Stimulated activated CD4-positive, alpha-beta T cell treated with anti-CD3 and anti-CD28 coated beads, Interleukin-1b, Interleukin-23, amount 100 ng/mL, for 4 hours (primary cell): ENCODE data around the gene MB.

ENCODE experiments used
- DNase-seq, 2 donors: peaks; one replicate each; pipeline ENCODE4 v3.0.0-alpha.2; 2020; ENCODE audit warnings: low read depth in 2 of 2

The MB gene

DNA sequence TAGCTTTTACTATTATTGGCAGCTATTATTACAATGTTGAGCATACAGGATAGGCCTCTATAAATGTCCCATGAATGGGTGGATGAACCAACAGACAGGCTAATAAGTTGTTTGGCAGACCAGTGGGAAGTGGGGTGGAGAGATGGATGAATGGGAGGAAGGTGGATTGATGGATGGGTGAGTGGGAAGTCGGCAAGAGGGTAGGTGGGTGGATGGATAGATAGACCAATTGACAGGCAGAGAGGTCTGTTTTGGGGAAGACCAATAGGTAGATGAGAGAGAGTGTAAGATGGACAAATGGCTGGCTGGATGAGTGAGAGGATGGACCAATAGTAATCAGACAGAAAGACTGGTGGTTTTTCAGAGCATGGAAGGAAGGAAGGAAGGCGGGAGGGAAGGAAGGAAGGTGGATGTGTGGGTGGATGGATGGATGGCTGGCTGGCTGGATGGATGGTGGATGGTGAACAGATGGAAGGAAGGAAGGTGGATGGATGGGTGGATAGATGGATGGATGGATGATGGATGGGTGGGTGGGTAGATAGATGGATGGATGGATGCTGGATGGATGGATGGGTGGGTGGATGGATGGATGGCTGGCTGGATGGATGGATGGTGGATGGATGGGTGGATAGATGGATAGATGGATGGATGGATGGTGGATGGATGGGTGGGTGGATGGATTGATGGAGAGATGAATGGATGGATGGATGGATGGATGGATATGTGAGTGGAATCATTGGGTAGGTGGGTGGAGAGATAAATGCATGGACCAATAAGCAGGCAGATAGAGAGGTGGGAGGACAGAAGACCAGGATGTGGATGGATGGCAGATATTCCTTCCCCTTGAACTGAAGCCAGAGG, 39.1 kb downstream of the MB start:
- DNase-seq, result no peak

DNA sequence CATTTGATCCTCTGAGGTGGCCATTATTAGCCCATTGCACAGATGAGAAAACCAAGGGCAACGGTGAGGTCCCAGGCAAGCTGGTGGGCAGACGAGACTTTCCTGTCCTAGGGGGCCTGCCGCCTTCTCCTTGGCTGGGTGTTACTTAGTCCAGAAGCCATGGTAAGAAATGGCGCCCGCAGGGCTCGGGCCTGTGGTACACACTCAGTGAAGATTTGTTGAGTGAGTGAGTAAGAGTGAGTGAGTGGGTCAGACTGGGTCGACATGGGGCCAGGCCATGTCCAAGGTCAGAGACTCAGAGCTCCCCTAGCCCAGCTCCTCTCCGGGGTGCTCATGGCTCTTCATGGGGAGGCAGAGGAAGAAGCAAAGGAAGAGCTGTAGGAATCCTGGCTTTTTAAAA, 40.5 kb downstream of the MB start:
- DNase-seq, result no peak

DNA sequence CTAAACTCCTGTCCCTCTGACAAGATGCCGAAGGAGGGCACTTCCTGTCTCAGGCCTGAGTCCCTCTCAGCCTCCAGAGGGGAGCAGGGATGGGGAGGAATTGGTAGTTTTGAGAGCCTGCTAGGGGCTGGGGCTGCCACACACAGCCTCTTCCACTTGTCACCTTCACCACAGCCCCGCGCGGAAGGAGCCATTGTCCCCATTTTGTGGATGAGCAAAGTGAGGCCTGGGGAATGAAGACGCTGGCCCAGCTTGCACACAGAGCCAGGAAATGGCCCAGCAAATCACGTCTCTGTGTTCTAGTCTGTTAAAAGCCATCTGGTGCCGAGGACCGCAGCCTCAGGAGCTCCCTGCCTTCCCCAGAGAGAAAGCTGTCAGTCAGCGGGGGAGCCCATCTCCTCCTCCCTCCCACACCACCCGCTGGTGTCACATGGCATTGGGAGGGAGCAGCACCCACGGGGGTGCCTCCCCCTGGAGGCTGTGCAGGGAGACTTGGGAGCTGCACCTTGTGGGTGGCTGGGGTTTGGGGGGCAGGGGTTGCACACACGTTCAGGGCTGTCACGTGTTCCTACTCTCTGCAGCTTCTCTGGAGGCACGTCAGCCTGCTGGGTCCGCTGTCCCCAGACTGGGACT, 41.9 kb downstream of the MB start:
- no peak for DNase-seq

DNA sequence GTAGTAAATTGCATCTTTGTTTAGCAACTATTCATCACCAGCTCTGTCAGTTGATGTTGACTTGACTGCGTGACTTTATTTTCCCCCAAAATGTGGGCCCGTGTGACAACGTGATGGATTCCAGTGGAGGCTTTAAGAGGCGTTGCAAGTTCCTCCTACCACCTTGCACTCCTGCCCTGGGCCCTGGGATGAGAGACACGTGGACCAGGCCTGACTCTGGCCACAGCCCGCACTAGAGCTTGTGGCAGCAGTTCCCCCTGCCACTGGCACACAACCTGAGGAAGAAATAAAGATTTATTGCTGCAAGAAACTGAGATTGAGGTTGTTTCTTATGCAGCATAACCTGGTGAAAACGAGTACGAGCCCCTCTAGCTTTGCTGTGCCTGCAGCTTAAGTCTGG, 44.6 kb downstream of the MB start:
- no peak for DNase-seq

DNA sequence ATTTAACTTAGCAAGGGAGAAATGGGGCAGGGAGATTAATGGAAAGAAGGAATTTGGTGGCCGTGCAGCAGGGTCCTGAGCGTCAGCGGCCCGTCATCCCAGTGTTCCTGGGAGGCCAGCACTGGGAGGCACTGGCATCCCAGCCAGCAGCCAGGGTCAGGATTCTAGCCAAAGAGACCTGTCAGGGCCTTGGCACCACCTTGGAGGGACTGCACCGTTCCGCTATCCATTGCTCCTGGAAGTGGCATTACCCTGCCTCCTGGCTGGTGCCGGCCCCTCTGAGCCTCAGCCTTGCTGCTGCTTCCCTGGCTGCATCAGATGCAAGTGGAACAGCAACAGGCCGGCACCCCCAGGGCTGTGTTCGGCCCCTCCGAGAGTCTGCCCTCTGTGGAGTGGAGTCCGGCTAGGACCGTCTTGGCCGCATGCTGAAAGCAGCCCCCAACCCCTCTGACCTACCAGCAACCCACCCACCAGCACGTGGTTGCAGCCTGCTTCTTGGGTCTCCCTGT, 46.4 kb downstream of the MB start:
- DNase-seq, result no peak

DNA sequence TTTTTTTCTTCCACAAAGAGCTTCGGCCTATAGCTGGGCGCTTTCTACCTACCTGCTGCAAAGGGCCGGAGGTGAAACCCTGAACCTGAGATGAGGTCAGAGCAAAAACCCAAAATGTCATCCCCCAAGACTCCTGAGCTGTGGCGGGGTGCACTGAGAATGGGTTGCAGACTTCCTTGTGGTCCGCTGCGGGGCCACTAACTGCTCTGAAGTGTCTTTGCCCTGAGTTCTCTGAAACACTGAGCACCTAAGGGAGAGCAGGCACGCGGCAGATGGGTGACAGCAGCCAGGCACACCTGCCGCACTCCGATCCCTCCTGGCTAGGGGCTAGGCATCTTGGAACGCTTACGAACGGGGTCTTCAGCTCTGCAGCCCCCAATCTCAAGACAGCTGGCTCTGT, 47.2 kb downstream of the MB start:
- no peak for DNase-seq

DNA sequence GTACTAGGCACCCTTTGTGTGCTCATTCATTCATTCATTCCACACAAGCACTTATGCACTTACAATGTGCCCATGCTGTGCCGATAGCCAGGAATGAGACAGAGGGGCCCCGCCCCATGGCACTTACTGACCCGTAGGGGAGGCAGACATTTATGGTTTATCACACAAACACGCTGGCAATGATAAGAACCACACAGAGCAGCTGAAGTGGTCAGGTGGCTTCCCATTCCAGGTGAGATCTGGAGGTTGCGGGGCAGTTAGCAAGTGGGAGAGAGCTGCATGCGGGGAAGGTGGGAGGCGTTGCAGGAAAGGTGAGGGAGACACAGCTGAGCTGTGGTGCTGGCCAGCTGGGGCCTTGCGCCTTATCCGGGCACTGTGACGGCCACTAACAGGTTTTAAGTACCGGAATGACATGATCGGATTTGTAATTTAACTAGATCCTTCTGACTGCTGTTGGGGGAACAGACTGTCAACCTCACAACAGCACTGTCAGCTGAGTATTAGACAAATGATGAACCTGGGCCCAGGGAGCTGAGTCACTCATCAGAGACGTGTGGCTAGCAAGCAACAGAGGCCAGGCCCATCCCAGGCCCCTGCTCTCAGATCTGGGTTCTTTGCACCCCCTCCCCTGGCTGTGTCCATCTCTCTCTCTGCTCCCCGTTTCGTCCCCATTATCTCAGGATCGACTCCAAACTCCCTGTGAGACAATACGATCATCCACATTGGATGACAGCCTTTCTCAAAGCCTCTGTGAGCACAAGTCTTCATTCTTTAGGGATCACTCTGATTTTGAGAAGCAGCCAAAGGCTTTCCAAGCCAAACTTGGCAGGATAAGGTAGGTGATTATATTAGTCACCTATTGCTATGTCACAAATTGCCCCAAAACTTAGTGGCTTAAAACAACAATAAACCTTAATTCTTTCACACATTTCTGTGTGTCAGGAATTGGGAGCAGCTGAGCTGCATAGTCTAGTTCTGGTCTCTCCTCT, 48.1 kb downstream of the MB start:
- no peak for DNase-seq

DNA sequence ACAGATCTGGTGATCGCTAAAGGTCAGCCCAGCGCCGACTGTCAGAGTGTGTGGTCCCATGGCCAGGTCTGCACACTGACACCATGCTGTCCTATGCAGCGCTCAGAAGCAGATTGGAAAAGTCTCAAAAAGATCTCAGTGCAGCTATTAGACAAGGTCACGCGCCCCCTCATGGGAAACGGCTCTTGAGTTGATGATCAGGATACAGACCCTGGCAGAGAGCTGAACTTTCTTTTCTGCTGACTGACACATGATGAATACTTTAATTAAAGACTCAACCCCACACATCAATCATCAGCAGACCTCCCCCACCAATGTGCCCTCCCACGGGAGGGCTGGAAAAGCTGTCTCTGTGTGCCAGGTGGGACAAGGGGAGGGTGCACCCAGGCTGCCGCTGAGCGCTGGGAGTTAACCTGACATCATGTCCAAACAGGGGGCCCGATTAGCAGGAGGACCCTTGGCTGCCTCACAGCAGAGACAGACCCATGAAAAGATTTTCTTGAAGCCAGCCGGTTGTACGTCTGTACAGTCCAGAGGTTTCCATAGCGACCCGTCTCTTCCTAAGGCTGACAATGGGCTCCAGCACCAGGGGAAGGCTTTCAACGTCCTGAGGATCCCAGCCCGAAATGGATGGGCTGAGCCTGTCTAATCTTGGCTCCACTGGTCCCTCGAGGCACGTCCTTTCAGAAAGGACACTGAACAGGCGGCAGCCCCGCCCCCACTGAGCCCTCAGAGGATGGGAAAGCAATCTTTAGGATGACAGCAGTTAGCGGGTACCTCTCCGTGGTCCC, 49.6 kb downstream of the MB start:
- DNase-seq, result no peak

DNA sequence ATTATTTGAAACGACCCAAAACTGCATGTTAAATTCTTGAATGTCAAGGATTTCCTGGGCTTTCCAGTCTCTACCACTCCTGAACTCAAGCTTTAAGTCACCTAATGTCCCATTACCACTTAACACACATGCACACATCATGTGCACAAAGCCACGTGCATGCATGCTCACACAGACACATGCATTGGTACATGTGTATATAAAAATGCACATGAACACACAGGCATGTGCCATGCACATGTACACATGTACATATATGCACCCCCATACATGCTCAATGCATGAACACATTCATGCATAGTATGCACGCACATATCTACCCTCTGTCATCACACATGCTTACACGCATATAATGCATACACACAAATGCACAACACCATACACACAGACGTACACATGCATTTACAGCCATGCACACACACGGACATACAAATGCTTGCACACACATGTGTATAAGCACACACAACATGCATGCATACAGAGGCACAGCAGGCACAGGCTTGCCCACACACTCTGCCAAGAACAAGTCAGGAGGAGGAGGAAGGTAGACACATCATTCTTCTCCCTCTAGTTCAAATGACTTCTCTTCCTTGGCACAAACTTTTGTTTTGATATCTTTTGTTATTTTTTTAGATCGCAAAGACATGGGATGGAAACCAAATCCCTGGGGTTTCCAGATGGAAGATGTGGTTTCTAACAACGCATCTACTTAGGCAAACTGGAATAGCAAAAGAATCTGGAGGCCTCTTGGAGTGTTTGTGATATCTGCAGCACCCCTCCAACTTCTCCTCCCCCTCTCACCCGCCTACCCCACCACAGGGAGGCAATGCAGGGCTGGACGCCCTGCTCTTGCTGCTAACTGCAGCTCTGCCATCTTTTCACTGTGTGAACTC, 51.9 kb downstream of the MB start:
- DNase-seq, result no peak

DNA sequence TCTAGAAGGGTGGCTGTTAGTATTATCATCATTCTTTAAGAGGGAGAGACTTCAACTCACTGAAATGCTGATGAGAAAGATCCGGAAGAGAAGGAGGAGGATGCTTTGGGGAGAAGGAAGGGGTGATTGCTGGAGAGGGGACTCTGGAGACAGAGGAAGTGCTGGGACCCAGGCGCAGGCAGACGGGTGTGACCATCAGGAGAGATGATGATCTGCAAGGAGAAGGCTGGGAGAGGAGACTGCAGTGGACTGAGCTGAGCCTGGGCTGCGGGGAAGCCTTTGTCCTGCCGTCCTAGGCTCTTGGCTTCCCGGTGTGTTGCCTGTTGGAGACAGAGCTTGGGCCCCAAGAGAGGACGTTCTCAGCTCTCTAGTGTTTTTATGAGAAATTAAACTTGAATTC, 53.9 kb downstream of the MB start:
- no peak for DNase-seq

DNA sequence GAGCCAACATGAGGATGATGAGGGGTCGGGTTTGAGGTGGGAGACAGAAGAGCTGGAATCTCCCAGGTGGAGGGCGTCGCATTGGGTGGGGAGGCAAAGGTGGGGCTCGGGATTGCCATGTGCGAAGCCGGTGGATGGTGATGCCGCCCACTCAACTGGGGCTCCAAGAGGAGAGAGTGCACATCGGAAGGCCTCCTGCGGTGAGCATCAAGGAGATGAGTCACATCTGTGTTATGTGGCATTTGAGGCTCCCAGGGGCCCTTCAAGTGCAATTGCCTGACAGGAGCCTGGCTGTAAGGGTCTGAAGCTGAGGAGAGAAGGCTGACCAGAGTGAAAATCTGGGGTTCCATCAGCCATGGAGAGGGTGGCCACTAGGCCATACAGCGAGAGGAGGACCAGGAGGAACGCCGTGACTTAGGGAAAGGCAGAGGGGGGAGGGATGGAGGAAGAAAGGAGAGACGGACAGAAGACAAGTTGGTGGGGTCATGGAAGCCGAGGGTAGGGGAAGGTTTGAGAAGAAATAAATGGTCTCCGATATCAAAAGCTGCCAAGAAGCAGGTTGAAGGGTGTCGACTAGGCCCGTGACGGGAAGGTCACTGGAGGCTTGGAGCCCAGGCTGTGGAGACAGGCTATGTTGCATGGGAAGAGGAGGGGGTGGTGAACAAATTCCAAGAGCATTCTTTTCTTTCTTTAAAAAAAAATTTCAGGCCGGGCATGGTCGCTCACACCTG, 55.2 kb downstream of the MB start:
- DNase-seq, result no peak

DNA sequence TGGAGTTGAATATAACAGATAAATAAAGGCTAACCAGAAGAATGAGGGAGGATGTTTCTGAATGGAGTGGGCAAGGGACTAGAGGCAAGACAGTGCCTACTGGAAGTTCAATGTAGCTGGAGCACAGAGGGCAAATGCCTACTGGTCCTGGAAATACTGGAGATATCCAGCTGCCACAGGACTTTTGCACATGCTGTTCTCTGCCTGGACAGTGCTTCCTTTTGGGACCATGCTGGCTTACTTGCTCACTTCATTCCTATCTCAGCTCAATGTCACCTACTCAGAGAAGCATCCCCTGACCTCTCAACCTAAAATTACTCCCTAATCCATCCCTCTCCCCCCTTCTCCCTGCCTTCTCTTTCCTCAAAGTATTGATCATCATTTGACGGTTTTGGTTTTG, 56.3 kb downstream of the MB start:
- DNase-seq, result no peak

DNA sequence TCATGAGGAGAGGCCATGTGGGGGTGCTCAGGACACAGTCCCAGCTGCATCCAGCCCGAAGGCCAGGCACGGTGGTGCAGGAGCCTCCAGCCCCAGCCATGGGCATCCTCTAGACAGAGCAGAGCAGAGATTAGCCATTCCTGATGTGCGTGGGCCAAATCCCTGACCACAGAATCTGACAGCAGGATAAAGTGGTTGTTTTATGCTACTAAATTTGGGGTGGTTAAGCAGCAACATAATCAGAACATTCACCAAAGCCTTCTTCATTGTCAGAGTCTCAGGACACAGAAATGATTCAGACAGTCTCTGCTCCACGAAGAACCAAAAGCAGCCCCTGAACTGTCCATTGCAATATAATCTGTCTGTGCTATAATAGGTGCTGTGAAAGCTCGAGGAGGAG, 56.8 kb downstream of the MB start:
- no peak for DNase-seq

DNA sequence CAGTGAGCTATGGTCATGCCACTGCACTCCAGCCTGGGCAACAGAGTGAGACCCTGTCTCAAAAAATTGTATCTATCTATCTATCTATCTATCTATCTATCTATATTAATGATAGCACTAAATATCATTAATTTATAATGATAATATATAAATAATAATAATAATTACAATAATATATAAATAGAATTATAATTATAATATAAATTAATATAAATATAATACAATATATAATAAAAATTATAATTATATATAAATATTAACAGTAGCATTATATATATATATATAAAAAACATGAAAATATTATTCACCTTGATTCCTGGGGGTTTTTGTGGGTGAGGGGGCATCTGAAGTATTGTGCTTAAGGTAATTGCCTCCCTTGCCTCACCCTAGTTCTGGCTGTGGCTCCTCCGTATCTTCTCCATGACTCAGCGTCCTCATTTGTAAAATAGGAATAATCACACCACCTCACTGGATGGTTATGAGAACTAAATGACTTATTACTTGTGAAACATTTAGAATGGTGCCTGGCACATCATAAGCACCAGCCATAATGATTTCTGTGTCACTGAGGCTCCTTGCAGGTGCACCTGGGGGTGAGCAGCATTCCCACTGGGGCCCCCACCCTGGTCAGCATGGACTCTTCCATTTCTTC, 57.6 kb downstream of the MB start:
- DNase-seq, result no peak

DNA sequence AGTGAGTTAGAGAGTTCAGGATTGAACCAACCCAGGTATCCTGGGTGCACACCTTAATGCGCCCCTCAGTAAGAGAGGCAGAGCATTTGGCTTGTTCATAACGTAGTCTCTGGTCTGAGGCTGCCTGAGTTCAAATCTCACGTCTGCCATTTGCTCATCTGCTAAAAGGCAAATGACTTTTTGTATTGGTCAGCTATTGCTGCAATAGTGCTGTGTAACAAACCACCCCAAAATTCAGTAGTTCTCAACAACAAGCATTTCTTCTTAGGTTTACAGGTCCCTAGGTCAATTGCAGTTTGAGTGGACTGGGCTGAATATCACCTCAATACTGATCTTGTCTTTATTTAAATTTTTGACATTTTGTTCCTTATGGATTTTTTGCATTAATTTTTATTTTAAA, 58.4 kb downstream of the MB start:
- DNase-seq, result no peak

DNA sequence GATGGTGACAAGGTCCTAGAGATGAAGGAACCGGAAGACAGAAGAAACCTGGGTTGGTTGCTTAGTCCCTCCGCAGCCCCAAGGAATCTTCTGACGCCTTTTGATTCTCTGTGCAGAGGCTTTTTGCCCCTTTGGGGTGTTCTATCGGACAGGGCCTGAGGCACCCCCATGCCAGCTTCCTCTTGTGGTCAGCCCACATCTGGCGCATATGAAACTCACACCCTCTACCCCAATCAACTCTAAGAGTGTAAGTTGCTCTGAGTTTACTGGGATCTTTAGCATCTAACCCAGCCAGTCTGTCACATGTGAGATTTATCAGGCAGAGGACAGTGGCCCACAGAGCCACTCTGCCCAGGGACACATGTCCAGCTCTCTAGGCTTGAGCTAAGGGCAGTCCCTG, 59.1 kb downstream of the MB start:
- DNase-seq, result no peak
